HuH-7.5 (cell line): Measurements from ENCODE around the gene TACC2.
"Not testable (repeated sequence)": the region's sequence is repeated elsewhere in the genome, so short reads cannot be mapped to it uniquely, and the experiment has no call there.

Experiments
- DNase-seq: peaks from one replicate; pipeline ENCODE4 v3.0.0; 2011; ENCODE audit warnings: low spot score

The TACC2 gene

DNA sequence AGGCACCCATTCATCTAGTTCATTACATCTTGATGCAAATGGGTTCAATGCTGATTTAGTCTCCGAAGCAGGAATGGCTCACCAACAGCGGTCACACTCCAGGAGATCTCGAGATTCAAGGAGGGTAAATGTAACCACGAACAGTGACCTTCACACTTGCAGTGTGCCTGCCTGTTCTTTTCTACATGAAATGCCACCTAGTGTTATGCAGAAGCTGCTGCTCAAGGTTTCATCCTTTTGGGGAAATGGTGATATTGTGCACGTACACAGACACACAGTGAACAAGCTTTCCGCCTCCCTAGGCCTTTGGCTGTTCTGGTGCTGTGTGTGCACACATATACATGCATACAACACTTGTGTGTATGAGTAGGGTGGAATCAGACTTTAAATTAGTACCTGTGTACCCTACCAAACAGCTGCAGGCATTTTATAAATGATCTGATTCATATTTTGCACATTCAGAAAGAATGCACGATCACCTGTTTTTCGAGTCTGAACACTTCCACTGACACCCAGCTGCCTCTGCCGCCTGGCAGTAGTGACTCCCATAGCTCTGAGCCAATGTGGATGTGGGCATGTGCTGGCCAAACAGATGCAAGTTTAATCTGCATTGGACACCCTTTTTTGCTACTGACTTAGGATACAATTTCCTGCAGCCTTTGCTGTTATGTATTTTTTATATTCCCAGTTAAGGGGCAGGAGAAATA lies 100.5 kb downstream of the TACC2 start:
- DNase-seq: no peak

GRCh38 chr10:122091722-122092121 lies 102.8 kb downstream of the TACC2 start:
- DNase-seq: no peak

DNA sequence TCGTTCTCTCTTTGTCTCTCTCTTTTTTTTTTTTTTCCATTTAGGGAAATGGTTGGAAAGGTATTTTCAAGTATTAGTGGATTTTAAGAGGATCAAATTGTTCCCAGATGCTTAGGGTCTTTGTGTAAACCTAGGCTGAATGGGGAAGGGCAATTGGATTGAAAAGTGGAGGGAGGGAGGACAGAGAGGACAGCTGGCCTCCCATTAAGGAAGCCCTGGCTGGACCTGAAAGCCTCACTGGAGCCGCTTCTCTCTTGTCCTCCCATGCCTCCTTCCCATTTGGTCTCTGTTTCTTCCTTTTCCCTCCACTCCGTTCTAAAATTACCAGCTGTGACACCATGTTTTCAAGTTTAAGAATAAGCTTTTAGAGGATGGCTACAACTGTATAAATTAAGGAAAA lies 104.1 kb downstream of the TACC2 start:
- no peak for DNase-seq

GRCh38 chr10:122096181-122096580 lies 107.2 kb downstream of the TACC2 start:
- not testable (repeated sequence) for DNase-seq

- no peak for DNase-seq
These were observed 107.7 kb downstream of the TACC2 start for GRCh38 chr10:122096705-122097104.

DNA sequence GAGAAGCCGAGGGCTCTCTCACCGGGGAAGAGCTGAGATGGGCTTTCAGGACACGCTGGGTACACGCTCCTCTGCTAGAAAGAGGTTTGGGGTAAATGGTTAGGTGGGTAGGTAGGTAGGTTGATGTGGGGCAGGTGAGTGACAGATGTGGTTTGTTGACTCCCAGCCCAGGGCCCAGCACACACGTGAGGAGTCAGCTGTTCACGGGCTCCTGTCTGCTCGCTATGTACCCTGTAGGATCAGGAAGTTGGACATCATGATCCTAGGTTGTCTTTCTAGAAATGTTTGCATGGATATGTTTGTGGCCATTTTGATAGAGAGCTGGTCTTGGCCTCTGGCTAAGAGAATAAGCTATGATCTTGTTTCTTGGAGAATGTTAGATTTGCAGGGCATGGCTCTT lies 109.0 kb downstream of the TACC2 start:
- no peak for DNase-seq

GRCh38 chr10:122098924-122099323 lies 110.0 kb downstream of the TACC2 start:
- no peak for DNase-seq

DNA sequence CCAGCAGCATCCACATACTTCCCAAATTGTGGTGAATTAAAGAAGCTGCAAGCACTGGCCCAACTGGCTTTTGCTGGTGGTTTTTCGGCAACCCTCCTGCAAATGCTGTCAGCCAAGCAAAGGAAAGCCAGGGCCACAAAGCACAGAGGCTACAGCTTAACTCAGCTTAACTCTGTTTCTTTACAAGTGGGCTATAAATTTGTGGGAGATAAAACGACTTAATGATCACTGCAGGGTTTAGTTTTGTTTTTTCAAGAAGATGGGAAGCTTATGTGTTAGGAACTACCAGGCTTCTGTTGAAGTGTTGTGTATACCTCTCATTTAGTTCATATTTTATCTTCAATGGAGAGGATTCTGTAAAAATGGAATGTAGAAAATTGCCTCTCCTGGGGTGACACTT lies 110.6 kb downstream of the TACC2 start:
- DNase-seq: no peak

DNA sequence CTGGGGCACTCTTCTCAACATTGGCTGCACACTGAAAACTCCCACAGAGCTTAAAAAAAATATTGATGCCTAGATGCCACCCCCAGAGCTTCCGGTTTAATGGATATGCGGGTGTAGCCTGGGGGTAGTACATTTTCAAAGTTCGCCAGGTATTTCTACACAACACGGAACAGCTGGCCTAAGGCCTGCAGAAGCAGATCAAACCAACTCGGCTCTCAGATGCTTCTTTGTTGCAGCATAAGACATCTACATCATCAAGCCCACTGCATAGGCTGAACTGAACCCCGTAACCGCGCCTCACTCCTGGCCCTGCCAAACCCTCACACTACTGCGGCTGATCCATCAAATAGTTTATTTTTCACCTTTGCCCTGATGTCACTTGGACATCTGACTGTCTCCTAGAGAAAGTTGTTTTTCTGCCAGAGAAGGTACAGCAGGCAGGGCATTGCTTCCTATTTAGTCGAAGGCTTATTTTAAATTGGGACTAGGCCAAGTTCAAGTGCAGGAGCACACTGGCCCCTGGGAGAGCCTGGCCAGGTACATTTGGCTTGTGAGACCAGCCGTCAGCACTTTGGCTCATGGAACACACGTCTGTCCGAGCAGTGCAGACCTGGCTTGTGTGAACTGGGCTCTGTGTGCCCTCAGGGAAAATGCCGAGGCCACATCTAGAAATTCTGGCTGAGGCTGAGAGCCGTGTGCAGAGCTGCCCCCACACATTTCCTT lies 113.3 kb downstream of the TACC2 start:
- no peak for DNase-seq

GRCh38 chr10:122102869-122103525 lies 114.0 kb downstream of the TACC2 start:
- no peak for DNase-seq

DNA sequence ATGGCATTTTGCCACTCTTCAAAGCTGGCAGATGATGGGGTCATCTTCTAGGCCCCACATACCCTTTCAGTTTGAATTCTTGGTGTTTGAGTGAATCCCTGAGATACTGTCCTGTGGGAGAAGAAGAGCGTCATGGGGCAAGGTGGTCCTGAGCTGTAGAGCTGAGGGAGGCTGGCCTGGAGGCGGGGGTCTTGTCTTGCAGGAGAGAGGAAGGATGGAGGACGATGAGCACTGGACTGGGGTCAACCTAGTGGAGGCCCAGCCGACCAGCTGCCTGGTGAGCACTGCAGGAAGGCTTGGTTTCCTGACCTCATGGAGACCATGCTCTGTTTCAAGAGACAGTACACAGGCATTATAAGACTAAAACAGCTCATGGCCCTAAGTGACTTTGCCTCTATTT lies 114.6 kb downstream of the TACC2 start:
- DNase-seq: no peak

- not testable (repeated sequence) for DNase-seq
These were observed 119.8 kb downstream of the TACC2 start for GRCh38 chr10:122108786-122109185.

DNA sequence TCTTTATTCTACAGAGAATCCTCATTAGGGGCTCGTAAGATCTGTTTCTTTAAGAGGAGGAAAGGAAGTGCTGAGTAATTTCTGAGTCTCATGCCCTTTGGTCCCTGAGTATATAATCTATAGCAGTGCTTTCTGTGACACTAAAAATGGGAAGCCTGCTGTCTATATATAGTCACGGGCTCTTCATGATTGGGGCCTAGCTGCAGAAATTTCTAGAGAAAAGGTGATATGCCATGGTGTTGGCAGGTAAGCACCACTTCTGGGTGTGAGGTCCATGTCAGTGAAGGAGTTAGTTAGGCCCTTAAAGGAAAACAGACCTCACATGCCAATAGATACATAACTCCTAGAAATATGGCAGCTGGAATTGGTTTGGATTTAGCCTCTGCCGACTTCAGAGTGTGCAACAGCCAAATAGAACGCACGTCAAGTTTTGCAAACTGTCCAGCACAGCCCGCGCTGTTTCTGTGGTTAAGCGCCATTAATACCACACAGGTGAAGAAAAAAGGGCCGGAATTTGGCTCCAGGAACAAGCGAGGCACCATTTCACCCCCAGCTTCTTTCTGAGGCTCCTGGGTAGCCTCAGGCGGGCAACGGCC lies 123.2 kb downstream of the TACC2 start:
- DNase-seq: no peak

- DNase-seq: peak; percentile 69
These were observed 123.7 kb downstream of the TACC2 start for GRCh38 chr10:122112625-122113160.

DNA sequence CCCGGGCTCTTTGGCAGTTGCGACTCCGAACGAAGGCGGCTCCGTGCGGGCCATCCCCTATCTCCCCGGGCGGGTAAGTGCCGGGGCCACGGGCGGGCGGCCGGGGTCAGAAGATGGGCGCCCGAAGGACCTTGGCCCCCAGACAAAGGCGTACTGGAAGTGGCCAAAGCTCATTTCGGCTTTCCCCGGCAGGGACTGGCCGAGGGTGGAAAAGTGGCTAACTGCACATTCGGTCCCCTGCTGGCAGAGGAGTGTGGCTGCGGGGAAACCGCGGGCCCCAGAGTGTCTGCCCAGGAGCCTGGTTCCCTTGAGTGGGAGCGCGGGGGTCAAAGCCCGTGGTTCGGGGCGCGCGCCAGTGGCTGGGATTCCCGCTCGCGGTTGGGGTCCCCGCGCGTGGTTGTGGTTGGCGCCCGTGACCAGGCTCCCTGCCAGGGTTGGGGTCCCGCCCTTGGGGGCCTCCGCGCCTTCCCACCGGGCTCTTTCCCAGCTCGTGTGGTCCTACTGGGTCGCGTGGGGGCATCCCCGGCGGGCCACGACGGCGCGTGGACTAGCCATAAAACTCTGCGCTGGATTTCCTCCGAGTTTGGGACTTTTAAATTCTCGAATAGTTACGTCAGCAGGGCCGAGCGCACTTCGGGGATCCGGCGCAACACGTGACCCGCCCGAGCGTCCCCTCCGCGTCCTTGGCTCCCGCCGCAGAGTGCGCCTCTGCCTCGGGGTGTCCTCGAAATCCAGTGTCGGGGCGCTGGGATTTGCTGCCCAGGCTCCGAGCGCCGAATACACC lies 124.4 kb downstream of the TACC2 start:
- DNase-seq: peak; percentile 84

GRCh38 chr10:122113945-122114747 lies 125.2 kb downstream of the TACC2 start:
- no peak for DNase-seq

DNA sequence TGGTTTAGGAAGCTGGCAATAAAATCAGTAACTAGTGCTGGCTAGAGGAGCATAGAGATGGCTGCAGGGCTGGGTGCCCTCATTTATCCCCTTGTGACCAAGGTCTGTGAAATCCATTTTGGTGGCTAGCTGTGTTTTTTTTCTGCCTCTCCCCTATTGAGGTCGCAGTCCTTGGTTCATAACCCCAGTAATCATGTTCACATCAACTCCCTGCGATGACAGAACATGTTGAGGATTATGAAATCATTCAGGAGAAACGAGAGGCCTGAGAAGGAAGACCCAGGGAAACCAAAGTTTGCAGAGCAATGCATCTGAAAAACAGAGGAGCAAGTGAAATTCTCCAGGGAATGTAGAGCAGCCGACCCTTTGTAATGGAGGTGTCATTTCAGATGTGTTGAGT lies 126.9 kb downstream of the TACC2 start:
- no peak for DNase-seq

GRCh38 chr10:122116331-122116730 lies 127.4 kb downstream of the TACC2 start:
- no peak for DNase-seq

DNA sequence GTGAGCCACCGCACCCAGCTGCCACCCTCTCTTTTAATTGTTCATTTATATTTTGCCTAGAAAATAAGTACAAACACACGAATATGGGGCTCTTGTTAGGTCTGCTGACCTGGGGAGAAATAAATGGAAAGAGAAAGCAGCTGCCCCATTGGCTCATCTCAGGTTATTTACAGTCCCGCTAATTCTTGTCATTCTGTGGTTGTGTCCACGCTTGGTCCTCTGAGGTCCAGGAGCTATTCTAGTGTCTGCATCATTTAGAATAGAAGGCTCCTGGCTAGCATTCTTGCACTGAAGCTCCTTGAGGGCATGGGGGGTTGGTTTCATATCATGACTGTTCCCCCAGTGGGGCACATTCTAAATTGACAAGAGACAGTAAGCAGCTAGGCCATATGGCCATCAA lies 128.5 kb downstream of the TACC2 start:
- no peak for DNase-seq

- no peak for DNase-seq
These were observed 131.2 kb downstream of the TACC2 start for GRCh38 chr10:122120008-122120744.
